Activated T-cell treated with anti-CD3 and anti-CD28 coated beads, Interleukin-2, amount 50 U/mL, for 24 hours (primary cell): Measurements from ENCODE around the gene CCDC188.

Experiments
- DNase-seq: peaks from one replicate; pipeline ENCODE4 v3.0.0-alpha.2; 2020
- H3K27ac Mint-ChIP-seq: 2 replicates; pipeline ENCODE4 v1.8.0; 2020; ENCODE audit warnings: mild to moderate bottlenecking, mixed read lengths
- H3K27me3 Mint-ChIP-seq: 2 replicates; pipeline ENCODE4 v1.8.0; 2020; ENCODE audit warnings: mixed read lengths
- H3K36me3 Mint-ChIP-seq: 2 replicates; pipeline ENCODE4 v1.8.0; 2020; ENCODE audit warnings: low read depth, mixed read lengths
- H3K4me1 Mint-ChIP-seq: 2 replicates; pipeline ENCODE4 v1.8.0; 2020; ENCODE audit warnings: low read depth, mixed read lengths
- H3K4me3 Mint-ChIP-seq: 2 replicates; pipeline ENCODE4 v1.8.0; 2020; ENCODE audit warnings: mild to moderate bottlenecking, moderate library complexity, mixed read lengths
- H3K9me3 Mint-ChIP-seq: 2 replicates; pipeline ENCODE4 v1.8.0; 2020; ENCODE audit warnings: mixed read lengths

The CCDC188 gene

GRCh38 chr22:20130731-20131596 lies 19.9 kb downstream of the CCDC188 start:
- Mint-ChIP-seq H3K36me3 (peaks cover 39% of the 10 kb centered on the region), H3K27ac (peak overlapping the region; percentile 55), H3K4me3 (peak overlapping the region; percentile 51), H3K9me3 (no peaks in the 10 kb centered on the region), H3K4me1 (peaks cover 55% of the 10 kb centered on the region), H3K27me3 (no peaks in the 10 kb centered on the region)
- peak; percentile 88 for DNase-seq

GRCh38 chr22:20130319-20130718 lies 20.5 kb downstream of the CCDC188 start:
- peaks cover 55% of the 10 kb centered on the region for H3K4me1 Mint-ChIP-seq
- no peaks in the 10 kb centered on the region for H3K27me3 Mint-ChIP-seq
- H3K4me3 Mint-ChIP-seq, result peak overlapping the region; percentile 51
- DNase-seq, result no peak
- H3K27ac Mint-ChIP-seq, result peak overlapping the region; percentile 67
- peaks cover 45% of the 10 kb centered on the region for H3K36me3 Mint-ChIP-seq
- no peaks in the 10 kb centered on the region for H3K9me3 Mint-ChIP-seq

GRCh38 chr22:20129747-20130014 lies 21.2 kb downstream of the CCDC188 start:
- Mint-ChIP-seq H3K4me3 (no peak overlapping the region), H3K4me1 (peaks cover 52% of the 10 kb centered on the region), H3K27me3 (no peaks in the 10 kb centered on the region), H3K27ac (peak overlapping the region; percentile 70), H3K9me3 (no peaks in the 10 kb centered on the region), H3K36me3 (peaks cover 52% of the 10 kb centered on the region)
- DNase-seq, result no peak

- Mint-ChIP-seq H3K36me3 (peaks cover 54% of the 10 kb centered on the region), H3K27ac (peak overlapping the region; percentile 70), H3K4me1 (peaks cover 47% of the 10 kb centered on the region), H3K27me3 (no peaks in the 10 kb centered on the region), H3K4me3 (no peak overlapping the region), H3K9me3 (no peaks in the 10 kb centered on the region)
- DNase-seq, result peak; percentile 73
Observed at GRCh38 chr22:20128902-20129746, 21.7 kb downstream of the CCDC188 start.

- Mint-ChIP-seq H3K4me3 (no peak overlapping the region), H3K4me1 (peaks cover 44% of the 10 kb centered on the region), H3K36me3 (peaks cover 57% of the 10 kb centered on the region), H3K27me3 (no peaks in the 10 kb centered on the region), H3K9me3 (no peaks in the 10 kb centered on the region), H3K27ac (peak overlapping the region; percentile 70)
- DNase-seq, result no peak
Observed at GRCh38 chr22:20128619-20128901, 22.3 kb downstream of the CCDC188 start.

DNA sequence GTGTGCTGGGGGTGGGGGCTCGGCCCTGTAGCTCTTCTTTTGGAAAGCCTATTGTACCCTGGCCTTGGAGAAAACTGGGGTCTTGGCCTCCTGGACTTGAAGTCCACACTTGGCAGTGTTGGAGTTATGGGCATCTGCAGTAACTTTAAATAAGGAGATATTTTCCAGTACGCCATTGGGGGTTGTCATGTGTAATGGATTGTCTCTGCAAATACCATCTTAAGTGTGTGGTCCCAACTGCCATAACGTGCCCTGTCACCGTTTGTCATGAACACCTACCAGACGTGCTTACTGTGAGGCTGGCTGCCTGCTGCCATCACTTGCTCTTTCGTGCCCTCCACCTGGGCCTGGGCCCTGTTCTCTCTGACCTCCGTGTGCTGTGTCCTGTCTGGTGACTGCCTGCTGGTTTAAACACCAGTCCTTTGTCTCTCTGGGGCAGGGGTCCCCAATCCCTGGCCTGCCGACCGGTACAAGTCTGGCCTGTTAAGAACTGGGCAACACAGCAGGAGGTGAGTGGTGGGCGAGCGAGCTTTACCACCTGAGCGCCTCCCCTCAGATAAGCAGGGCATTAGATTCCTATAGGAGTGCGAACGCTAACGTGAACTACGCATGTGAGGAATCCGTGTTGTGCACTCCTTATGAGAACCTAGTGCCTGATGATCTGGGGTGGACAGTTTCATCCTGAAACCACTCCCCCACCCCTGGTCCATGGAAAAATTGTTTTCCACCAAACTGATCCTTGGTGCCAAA lies 22.8 kb downstream of the CCDC188 start:
- peaks cover 39% of the 10 kb centered on the region for H3K4me1 Mint-ChIP-seq
- no peak for DNase-seq
- no peaks in the 10 kb centered on the region for H3K9me3 Mint-ChIP-seq
- no peaks in the 10 kb centered on the region for H3K27me3 Mint-ChIP-seq
- no peak overlapping the region for H3K4me3 Mint-ChIP-seq
- H3K27ac Mint-ChIP-seq, result peak overlapping the region; percentile 70
- peaks cover 60% of the 10 kb centered on the region for H3K36me3 Mint-ChIP-seq

DNA sequence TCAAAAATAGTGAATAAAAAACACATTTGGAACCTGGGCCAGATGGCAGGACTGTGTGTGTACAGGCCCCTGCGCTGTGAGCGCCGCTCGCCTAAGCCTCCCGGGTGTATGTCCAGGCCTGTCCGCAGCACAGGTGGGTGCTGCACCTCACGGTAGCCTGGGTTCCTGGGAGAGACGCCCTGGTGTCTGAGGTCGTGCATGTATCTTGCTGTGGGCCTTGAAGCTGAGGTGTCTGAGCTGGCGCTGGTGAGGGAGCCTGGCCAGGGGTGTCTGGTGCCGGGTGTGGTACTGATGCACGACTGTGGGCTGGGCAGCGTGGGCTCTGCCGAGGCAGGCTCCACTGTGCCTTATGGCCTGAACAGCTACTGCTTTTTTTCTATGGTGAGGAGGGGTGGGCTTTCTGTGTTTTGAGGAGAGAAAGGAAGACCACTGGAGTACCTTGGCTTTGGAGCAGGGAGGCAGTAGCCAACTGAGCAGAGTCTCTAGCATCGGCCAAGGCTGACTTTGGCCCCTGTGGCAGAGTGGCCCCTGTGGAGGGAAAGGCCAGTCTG lies 23.5 kb downstream of the CCDC188 start:
- H3K27me3 Mint-ChIP-seq, result no peaks in the 10 kb centered on the region
- no peak overlapping the region for H3K4me3 Mint-ChIP-seq
- DNase-seq, result no peak
- H3K27ac Mint-ChIP-seq, result peak overlapping the region; percentile 70
- peaks cover 34% of the 10 kb centered on the region for H3K4me1 Mint-ChIP-seq
- peaks cover 58% of the 10 kb centered on the region for H3K36me3 Mint-ChIP-seq
- H3K9me3 Mint-ChIP-seq, result no peaks in the 10 kb centered on the region

GRCh38 chr22:20126284-20127029 lies 24.4 kb downstream of the CCDC188 start:
- peaks cover 67% of the 10 kb centered on the region for H3K36me3 Mint-ChIP-seq
- H3K9me3 Mint-ChIP-seq, result no peaks in the 10 kb centered on the region
- peak overlapping the region; percentile 48 for H3K27ac Mint-ChIP-seq
- H3K4me3 Mint-ChIP-seq, result no peak overlapping the region
- H3K27me3 Mint-ChIP-seq, result no peaks in the 10 kb centered on the region
- no peak for DNase-seq
- H3K4me1 Mint-ChIP-seq, result peaks cover 43% of the 10 kb centered on the region

DNA sequence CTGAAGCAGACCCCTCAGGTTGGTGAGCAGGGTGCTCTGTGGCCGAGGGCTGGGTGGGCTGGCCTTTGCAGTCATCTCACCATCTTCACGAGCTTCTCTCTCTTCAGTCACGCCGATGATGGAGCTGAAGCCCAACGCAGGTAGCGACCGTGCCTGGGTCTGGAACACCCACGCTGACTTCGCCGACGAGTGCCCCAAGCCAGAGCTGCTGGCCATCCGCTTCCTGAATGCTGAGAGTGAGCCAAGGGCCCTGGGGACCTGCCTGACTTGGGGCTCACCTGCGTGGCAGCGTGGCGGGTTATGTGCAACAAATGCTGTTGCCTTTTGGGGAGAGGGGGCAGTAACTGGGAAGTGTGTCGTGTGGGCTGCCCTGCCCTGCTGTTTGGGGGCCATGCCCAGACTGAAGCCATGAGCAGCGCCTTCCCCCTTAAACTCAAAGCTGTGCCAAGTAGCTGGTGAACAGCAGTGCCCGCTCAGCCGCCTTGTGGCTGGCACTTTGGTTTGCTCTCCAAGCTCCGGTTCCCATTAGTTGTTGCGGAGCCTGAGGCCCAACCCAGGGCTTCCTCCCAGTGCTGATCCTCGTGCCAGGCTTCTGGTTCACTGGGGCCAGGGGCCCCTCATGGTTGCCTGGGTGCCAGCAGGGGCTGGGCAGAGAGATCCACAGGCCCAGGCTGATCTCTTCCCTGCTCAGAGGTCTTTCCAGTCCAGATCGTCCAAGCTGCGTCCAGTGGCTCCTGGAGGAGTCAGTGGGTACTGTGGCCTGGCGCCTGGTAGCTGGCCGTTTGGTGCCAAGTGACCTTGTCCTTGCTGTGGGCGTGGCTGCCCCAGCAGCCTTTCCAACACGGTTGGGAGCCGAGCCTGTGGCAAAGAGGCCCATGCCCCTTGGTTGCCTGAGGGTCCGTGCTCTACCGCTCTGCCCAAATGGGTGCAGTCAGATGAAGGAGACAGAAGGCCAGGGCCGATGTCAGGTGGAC lies 25.4 kb downstream of the CCDC188 start:
- Mint-ChIP-seq H3K9me3 (no peaks in the 10 kb centered on the region), H3K4me3 (no peak overlapping the region), H3K4me1 (peaks cover 49% of the 10 kb centered on the region), H3K27me3 (no peaks in the 10 kb centered on the region), H3K36me3 (peaks cover 76% of the 10 kb centered on the region), H3K27ac (peak overlapping the region; percentile 63)
- DNase-seq, result no peak

GRCh38 chr22:20124083-20124787 lies 26.6 kb downstream of the CCDC188 start:
- Mint-ChIP-seq H3K4me1 (peaks cover 54% of the 10 kb centered on the region), H3K4me3 (no peak overlapping the region), H3K27me3 (no peaks in the 10 kb centered on the region), H3K27ac (peak overlapping the region; percentile 81), H3K36me3 (peaks cover 89% of the 10 kb centered on the region), H3K9me3 (no peaks in the 10 kb centered on the region)
- DNase-seq, result no peak

DNA sequence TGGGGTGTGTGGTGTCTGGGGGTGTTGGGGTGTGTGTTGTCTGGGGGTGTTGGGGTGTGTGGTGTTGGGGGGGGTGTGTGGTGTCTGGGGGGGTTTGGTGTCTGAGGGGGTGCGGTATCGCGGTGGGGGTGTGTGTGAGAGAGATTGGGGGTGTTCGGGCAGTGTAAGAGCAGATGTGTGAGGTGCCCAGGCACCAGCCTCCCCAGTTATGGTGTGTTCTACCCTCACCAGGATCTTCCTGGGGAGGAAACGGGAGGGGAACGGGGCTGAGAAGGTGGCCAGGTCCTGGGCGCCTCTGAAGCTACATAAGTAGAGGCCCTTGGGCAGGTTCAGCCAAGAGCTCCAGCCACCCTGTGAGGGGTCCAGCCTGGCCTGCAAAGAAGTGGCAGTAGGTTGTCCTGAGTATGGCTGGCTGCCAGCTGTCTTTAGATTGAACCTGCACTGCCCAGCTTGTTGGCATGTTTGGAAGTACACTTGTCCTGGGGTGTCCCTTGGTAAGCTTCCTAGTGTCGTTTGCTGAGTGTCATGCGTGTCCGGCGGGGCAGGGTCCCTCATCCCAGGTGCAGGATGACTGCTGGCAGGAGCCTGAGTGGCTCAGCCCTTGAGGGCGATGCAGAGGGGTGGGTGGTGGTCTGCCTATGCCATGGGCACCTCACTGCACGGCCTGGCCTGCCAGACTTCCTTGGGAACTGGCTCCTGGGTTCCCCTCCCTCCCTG lies 27.3 kb downstream of the CCDC188 start:
- peaks cover 53% of the 10 kb centered on the region for H3K4me1 Mint-ChIP-seq
- H3K27ac Mint-ChIP-seq, result peak overlapping the region; percentile 81
- peaks cover 92% of the 10 kb centered on the region for H3K36me3 Mint-ChIP-seq

GRCh38 chr22:20121856-20122415 lies 28.9 kb downstream of the CCDC188 start:
- Mint-ChIP-seq H3K9me3 (no peaks in the 10 kb centered on the region), H3K4me1 (peaks cover 44% of the 10 kb centered on the region), H3K4me3 (peak overlapping the region; percentile 42), H3K27me3 (no peaks in the 10 kb centered on the region), H3K36me3 (peaks cover 85% of the 10 kb centered on the region), H3K27ac (peak overlapping the region; percentile 64)
- DNase-seq, result no peak

More for the DNA sequence above, 27.3 kb downstream of the CCDC188 start:
- Mint-ChIP-seq H3K4me3 (no peak overlapping the region), H3K27me3 (no peaks in the 10 kb centered on the region), H3K9me3 (no peaks in the 10 kb centered on the region)
- no peak for DNase-seq
